ENCODE data around the gene PLA2G3.

PLA2G3 gene

DNA sequence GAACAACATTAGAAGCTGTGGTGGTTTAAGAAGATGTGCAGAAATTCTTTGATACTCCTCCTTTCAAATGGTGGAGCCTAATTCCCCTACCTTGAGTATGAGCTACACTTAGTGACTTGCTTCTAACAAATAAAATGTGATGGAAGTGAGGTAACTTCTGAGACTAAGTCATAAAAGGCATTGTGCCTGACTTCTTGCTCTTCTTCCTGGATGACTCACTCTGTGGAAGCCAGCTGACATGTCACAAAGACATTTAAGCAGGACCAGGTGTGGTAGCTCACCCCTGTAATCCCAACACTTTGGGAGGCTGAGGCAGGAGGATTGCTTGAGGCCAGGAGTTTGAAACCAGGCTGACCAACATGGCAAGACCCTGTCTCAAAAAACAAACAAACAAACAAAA is 3.9 kb upstream of the PLA2G3 start:
- DNase-seq, result no peak

DNA sequence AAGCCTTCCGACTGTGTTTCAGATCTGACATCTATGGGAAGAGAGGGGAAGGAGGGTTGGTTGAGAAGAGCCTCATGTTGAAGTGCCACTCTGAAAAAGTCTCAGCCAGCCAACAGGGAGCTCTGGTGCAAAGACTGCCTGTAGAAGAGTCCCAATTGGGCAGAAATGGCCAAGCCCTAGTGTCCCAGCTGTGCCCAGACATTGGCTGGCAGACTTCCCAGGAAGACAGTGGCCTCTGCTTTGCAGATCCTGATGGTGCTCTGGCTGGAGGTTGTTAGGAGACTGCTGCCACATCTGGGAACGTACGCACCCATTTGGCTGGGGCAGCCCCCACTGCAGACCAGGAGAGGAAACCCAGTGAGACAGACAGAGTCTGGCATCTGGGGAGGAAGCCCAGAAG is 3.2 kb upstream of the PLA2G3 start:
- DNase-seq, result no peak

DNA sequence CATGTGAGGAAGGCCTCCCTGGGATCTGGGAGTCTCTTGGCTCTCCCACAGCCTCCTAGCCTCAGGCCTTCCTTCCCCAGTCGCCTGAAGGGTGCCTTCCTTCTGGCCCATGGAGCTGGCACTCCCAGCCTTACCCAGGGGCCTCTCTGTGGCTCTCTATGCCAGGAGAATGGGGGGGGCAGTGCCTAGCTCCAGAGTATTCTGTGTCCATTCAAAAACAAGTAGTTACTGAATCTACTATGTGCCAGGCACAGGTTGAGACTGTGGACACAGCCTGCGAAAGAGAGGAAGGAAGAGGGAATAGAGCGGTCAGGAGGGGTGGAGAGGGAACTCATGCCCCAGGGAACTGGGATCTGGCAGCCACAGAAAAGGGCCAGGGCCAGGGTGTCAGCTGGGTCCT is 2.7 kb upstream of the PLA2G3 start:
- DNase-seq, result no peak

DNA sequence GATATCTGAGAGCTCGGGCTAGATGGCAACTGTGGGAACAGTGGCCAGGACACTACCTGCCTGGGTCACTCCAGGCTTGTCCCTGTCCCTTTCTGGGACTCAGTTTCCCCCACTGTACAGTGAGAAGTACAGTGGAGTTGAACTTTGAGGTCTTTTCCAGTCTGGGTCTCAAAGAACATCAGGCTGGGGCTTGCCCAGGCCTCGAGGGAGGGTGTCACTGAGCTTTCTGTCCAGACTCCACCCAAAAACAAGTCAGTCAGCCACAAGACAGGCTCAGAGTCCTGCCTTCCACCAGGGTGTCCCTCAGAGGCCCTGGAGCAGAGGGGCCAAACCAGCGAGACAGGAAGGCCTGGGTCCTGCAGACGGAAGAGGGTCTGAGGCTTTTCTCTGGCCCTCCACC is 2.0 kb upstream of the PLA2G3 start:
- DNase-seq, result no peak

DNA sequence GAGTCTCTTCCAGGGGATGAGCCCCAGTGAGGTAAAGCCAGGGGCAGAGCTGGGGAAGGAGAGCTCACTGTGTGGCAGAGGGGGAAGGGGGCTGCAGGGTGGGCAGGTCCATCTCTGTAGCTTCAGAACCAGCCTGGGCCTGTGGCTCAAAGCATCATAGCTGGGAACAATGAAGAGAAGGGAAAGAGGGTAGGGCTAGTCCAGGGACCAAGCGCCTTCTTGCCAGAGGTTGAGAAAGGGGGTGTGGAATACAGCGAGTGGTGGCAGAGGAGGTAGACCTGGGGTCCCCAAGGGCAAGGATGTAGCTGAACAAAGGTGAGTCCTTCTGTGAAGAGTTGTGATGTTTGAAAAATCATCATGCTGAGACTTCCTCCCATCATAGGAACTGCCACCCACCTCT is 1.2 kb upstream of the PLA2G3 start:
- DNase-seq, result no peak

DNA sequence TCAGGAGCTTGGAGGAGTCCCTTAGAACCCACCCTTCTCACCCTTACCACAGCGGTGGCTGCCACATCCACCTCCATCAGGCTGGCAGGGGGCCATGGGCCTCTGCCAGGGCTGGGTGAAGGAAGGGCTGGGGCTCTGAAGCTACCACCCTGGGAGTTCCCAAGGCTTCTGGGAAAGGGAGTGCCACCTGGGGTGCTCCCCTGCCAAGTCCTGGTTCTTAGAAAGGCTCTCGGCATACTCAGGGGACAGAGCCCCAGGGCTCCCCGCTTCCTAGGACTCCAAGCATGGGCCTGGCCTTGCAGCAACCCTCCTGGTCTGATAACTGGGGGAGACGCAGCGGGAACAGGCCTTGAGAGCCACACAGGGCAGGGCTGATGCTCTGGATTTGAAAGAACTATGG is 438 bp upstream of the PLA2G3 start:
- no peak for DNase-seq

DNA sequence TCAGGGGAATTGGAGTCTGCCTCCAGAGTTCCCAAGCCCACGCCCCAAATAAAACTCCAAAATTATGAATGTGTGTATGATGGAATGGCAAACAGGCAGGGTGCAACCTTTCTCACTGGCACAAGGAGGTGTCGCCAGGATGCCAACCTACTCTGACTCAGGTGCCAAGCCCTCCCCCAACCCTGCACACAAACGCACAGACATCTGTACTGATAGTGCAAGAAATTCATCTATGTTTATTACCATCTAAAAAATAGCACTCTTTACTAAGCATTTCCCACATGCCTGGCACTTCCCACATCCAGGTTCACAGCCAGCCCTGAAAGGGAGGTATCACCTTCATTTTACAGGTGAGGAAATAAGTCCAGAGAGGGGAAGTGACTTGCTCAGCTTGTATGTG is 1.2 kb downstream of the PLA2G3 start:
- DNase-seq, result no peak

DNA sequence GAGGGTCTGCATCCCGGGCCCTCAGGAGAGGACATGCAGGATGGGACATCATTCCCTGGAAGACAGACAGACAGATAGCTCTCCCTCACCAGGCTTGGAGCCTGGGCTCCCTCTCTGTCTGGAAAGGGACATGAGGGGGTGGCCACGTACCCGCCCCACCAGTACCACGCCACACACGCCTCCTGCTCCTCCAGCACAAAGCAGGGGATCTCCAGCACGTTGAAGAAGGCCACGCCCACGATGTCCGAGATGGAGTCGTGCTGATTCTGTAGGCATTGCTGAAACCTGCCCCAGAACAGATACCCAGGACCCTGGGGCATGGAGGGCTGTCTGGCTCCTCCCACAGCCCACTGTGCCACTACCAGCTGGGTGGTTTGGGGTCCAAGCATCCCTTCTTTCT is 2.2 kb downstream of the PLA2G3 start:
- DNase-seq, result no peak

DNA sequence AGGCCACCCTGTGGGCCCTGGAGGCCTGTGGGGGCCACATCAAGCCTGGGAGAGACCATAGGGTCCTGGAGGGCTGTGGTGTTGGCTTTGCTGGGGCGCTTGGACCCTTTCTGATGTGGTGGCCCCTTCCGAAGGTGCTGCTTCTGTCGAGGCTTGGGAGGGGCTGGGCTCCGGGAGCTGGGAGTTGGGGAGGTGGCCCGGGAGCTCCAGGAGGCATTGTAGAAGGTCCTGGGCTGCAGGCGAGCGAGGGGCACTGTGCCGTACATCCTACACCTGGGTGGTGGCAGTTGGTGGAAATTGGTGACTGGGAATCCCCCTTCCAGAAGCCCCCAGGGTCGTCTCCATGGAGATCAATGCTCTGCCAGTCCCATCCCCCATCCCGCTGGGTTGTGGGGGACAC is 2.6 kb downstream of the PLA2G3 start:
- DNase-seq, result no peak

DNA sequence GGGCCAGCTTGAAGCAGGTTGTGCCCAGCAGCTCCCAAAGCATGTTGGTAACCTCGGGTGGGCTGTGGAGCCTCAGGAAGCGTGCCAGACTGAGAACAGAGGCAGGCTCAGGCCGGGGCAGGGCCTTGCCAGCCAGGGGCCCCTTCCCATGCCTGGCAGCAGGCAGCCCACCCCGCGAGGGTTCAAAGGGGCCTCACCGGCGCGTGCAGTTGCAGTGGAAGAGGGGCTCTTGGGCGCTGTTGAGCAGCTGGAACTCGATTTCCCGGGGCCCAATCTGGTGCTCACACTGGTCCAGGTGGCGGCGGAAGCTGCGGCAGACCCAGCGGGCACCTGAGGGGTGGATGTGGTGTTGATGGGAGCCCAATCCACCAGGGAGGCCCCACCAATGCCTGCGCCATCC is 3.6 kb downstream of the PLA2G3 start:
- DNase-seq, result no peak

DNA sequence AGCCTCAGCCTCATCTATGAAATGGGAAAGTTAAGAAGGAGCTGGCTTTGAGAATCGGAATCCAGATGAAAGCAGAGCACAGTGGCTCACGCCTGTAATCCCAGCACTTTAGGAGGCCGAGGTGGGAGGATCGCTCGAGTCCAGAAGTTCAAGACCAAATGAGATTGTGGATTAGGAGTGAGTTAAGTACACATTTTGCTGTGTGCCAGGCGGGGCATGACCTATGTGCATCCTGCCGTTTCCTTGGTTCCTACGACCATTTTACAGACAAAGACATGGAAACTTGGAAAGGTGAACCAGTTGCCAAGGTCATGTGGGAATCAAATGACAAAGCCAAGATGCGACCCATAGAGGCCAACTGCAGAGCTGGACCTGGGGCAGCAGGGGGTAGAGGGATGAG is 4.2 kb downstream of the PLA2G3 start:
- DNase-seq, result no peak

DNA sequence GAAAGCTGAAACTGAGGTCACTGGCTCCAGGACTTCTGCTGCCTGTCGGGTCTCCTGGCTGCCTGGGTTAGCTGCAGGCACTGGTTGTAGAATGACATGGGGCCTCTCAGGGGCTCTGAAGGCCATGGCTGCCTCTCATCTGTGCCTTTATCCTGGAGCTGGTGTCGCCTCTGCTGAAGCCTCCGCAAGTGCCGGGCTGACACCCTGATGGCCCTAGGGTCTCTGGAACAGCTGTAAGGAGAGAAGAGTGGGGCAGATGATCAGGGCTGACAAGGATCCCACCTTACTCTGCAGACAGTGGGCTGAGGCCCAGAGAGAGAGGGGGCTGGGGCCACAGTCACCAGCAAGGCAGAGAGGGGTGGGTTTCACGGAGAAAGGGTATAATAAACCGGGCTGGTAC is 4.6 kb downstream of the PLA2G3 start:
- DNase-seq, result no peak

DNA sequence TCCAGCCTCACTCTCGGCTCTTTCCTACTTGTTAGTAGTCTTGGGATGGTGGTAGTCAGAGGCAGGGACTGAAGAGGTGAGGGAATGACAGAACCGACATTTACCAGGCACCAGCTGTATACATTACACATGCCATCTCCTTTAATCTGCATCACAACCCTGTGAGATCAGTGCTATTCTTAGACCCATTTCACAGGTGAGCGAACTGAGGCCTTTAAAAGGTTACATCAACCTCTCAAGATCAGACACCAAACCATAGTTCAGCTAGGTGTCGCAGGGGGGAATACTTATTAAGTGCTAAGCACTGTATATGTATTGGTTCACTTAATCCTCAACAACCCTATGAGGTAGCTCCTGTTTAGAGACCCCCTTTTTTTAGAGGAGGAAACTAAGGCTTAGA is 5.6 kb downstream of the PLA2G3 start:
- DNase-seq, result no peak

DNA sequence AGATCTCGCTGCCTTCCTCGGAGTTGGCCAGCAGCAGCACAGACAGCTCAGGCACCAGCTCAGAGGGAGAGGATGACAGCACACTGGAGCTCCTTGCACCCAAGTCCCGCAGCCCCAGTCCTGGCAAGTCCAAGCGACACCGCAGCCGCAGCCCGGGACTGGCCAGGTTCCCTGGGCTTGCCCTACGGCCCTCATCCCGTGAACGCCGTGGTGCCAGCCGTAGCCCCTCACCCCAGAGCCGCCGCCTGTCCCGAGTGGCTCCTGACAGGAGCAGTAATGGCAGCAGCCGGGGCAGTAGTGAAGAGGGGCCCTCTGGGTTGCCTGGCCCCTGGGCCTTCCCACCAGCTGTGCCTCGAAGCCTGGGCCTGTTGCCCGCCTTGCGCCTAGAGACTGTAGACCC is 6.4 kb downstream of the PLA2G3 start:
- DNase-seq, result no peak

DNA sequence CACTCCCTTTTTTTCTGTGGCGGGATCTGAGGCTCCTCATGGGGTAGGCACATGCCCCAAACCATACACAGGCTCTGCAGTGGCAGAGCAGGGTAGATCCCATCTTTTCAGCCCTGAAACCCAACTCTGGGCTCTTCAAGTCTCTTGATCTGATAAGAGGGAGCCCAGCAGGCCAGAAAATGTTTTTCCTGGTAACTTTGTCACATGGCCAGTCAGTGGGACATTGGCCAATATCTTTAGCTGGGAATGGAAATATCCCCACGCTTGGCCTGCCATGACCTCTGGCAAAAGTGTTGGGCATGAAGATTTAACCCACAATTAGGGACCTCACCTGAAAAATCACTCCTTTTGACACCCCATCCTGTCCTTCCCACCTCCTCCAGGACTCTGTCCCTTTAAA is 9.4 kb downstream of the PLA2G3 start:
- no peak for DNase-seq

DNA sequence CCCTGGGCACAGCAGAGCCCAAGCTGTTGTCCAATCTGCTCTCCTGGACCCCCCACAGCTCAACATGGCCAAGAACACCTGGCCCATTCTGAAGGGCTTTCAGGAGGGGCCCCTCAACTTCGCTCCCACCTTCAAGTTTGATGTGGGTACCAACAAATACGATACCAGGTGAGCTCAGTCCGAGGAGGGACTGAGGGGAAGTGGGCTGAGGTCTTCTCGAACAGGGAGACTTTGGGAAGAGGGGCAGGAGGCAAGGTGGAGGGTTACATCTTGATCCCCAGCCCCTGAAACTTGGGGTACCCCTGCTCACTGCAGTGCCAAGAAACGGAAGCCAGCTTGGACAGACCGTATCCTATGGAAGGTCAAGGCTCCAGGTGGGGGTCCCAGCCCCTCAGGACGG is 12.2 kb downstream of the PLA2G3 start:
- no peak for DNase-seq

DNA sequence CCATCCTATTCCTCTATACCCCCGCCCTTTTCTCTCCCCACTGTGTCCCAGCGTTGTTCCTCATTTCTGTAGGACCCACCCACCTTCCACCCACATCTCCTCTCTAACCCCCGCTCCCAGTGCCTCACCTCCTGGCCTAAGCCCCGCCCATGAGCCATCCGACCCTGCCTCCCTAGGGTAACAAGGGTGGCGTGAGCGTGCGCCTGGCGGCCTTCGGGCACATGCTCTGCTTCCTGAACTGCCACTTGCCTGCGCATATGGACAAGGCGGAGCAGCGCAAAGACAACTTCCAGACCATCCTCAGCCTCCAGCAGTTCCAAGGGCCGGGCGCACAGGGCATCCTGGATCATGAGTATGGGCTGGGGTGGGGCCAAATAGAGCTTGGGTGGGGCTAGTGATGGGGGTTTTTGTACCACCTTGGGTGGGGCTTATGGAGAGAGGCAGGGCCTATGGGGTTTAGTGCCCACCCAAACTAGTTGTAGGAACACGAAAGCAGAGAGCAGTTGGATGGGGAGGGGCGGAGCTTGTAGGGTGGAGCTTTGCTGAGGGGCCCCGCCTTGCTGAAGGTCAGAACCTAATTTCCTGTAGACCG is 13.0 kb downstream of the PLA2G3 start:
- no peak for DNase-seq

DNA sequence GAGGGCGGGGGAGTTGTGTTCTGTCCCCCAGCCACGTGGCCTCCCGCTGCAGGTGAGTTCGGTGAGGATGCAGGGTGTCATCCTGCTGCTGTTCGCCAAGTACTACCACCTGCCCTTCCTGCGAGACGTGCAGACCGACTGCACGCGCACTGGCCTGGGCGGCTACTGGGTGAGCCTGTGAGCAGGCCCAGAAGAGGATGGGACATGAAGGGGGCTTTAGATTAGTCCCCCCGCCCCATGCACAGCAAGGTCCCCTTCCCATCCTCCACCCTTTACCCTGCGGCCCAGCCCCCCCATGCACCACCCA is 13.5 kb downstream of the PLA2G3 start:
- no peak for DNase-seq

DNA sequence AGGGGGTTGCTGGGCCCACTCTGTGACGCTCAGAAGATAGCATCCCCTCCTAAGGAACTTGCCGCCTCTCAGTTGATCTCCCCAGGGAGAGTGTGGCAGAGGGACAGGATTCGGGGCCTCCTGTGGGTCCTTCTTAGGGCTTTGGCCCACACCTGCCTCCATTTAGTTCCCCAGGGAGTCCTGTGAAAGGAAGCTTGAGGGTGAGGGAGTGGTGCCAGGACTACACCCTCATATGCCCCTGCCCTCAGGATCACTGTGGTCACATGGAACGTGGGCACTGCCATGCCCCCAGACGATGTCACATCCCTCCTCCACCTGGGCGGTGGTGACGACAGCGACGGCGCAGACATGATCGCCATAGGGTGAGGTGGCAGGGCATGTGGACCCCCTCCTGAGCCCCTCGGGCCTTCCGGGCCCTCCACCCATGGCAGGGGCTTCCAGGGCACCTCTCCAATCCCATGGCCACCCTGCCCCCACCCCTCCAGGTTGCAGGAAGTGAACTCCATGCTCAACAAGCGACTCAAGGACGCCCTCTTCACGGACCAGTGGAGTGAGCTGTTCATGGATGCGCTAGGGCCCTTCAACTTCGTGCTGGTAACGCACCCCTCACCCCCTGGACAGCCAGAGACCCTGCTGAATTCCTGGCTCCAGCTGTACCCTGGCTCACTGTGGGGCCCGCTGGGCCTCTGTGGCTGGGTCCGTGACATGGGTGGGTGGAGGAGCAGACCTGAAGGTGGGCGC is 14.0 kb downstream of the PLA2G3 start:
- DNase-seq, result no peak

DNA sequence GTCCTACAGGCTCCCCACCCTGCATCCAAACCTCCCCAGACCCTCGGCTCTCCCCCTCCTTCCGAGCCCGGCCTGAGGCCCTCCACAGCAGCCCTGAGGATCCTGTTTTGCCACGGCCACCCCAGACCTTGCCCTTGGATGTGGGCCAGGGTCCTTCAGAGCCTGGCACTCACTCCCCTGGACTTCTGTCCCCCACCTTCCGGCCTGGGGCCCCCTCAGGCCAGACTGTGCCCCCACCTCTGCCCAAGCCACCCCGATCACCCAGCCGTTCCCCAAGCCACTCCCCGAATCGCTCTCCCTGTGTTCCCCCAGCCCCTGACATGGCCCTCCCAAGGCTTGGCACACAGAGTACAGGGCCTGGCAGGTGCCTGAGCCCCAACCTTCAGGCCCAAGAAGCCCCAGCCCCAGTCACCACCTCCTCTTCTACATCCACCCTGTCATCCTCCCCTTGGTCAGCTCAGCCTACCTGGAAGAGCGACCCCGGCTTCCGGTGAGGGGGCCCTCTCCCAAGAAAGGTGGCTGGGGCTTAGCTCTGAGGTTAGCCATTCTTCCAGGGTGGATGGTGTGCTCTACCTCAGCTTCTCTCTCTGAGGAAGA is 14.7 kb downstream of the PLA2G3 start:
- DNase-seq, result no peak

DNA sequence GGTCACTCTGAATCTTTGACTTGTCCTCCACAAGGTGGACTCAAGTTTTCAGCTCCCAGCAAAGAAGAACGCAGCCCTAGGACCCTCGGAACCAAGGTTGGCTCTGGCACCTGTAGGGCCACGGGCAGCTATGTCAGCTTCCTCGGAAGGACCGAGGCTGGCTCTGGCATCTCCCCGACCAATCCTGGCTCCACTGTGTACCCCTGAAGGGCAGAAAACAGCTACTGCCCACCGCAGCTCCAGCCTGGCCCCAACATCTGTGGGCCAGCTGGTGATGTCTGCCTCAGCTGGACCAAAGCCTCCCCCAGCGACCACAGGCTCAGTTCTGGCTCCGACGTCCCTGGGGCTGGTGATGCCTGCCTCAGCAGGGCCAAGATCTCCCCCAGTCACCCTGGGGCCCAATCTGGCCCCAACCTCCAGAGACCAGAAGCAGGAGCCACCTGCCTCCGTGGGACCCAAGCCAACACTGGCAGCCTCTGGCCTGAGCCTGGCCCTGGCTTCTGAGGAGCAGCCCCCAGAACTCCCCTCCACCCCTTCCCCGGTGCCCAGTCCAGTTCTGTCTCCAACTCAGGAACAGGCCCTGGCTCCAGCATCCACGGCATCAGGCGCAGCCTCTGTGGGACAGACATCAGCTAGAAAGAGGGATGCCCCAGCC is 15.4 kb downstream of the PLA2G3 start:
- no peak for DNase-seq

DNA sequence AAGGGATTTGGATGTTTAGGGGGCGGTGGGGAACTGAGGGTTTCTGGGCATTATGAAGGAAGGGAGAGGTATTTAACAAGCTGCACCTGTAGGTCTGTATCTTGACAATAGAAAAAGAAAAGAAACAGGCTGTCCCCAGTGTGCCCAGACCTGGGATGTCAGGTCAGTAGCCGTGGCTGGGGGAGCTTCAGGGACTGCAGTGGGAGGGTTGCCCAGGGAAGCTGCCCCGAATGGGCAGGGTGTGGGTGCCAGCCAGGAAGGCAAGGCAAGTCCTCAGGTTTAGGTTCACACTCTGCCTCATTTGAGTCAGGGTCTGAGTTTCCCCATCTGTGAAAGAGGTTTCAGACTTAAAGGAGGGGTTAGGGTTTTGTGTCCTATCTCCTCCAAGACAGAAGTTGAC is 16.0 kb downstream of the PLA2G3 start:
- DNase-seq, result no peak

DNA sequence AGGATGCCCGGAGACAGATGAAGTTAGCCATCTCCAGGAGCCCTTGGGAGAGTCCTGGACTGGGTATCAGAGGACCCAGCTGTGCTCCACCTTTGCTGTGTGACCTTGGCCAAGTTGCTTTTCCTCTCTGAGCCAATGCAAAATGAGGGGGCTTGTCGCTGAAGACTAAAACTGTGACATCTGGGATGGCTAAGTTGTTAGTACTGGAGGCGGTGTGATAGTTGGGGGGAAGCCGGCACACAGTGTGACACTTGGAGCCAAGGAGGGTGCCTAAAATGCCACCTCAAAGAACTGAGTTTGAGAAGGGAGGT is 17.1 kb downstream of the PLA2G3 start:
- DNase-seq, result no peak

DNA sequence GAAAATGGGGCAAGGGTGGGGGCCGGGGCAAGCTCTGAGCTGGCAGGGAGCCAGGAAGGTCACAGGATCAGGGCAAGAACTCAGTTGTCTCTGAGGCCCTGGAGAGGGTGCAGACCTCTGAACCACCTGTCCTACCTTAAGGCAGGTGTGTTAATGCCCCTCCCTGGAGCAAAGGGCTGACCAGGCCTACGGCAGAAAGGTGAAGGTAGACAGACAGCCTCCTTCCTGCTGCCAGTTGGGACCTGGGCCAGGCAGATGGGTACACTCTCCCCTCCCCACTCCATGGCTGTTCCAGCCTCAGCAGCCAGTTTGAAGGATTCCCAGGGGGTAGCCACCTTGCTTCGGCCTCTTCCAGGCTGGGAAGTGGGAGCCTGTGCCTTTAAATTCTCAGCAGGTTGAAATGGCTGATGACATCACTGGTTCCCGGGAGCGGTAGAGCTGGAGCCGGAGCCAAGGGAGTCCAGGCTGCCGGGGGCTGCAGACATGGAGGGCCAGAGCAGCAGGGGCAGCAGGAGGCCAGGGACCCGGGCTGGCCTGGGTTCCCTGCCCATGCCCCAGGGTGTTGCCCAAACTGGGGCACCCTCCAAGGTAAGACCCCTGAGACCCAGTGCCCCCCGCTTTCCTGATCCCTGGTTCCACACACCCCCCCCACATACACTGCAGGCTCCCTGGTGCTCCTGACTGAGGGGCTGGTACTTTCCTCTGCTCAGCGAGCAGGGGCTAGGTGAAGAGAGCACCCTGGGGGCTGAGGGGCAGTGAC is 17.6 kb downstream of the PLA2G3 start, which contains the start of gene INPP5J:
Gene INPP5J (plus strand): TSS at position 435 of the 760 bp plus-strand sequence. CDS start 49 bp downstream, at position 484.
- no peak for DNase-seq

Measured in activated CD8-positive, alpha-beta memory T cell treated with anti-CD3 and anti-CD28 coated beads, Interleukin-2, amount 50 U/mL, for 48 hours (primary cell).